SH-SY5Y (cell line): ENCODE measurements around the gene ZNF484.

Experiments used
- GATA2 ChIP-seq: IDR thresholded peaks from 2 replicates; pipeline ENCODE4 v1.6.1; 2011; ENCODE audit warnings: mild to moderate bottlenecking, low read depth, low read length
- GATA3 ChIP-seq: IDR thresholded peaks from 2 replicates; pipeline ENCODE4 v1.6.1; 2011; ENCODE audit warnings: low read depth, mild to moderate bottlenecking, low read length, moderate library complexity

GRCh38 chr9:92804727-92805126, 73.1 kb downstream of the ZNF484 start:
- TF ChIP-seq GATA2 (no peak), GATA3 (no peak)
